OCI-LY1 (cell line): ENCODE data around the gene MYL6B.

Experiments
- H2AFZ ChIP-seq: fragments of 200-600 bp; sonication (generic), shearing (Covaris generic); 2 replicates; pipeline ENCODE4 v1.6.0; 2014; ENCODE audit warnings: antibody characterized with exemption, mild to moderate bottlenecking, low read length
- H3F3A ChIP-seq: fragments of 200-600 bp; sonication (generic), shearing (Covaris generic); 2 replicates; pipeline ENCODE4 v1.6.0; 2014; ENCODE audit warnings: mild to moderate bottlenecking, antibody characterized with exemption, low read length, moderate library complexity; ENCODE audit not compliant: insufficient read depth
- H3K27ac ChIP-seq: fragments of 200-600 bp; sonication (generic); 2 replicates; pipeline ENCODE4 v1.5.1; 2014; ENCODE audit warnings: low read length, mixed run types, mild to moderate bottlenecking, low read depth; ENCODE audit not compliant: poor library complexity, severe bottlenecking
- H3K27me3 ChIP-seq: fragments of 200-600 bp; sonication (generic); 2 replicates; pipeline ENCODE4 v1.6.0; 2014; ENCODE audit warnings: antibody characterized with exemption, mild to moderate bottlenecking, low read length, moderate library complexity; ENCODE audit not compliant: insufficient read depth
- H3K36me3 ChIP-seq: fragments of 200-600 bp; sonication (generic); 2 replicates; pipeline ENCODE4 v1.6.1; 2014; ENCODE audit warnings: mild to moderate bottlenecking, antibody characterized with exemption, low read length, moderate library complexity, mixed read lengths; ENCODE audit not compliant: insufficient read depth
- H3K4me1 ChIP-seq: fragments of 200-600 bp; sonication (generic); 2 replicates; pipeline ENCODE4 v1.5.1; 2014; ENCODE audit warnings: mild to moderate bottlenecking, low read length, moderate library complexity; ENCODE audit not compliant: insufficient read depth, severe bottlenecking
- H3K4me2 ChIP-seq: fragments of 200-600 bp; sonication (generic), shearing (Covaris generic); 2 replicates; pipeline ENCODE4 v1.6.1; 2014; ENCODE audit warnings: low read length
- H3K4me3 ChIP-seq: fragments of 200-600 bp; sonication (generic); 2 replicates; pipeline ENCODE4 v1.5.1; 2014; ENCODE audit warnings: low read length, low read depth, mild to moderate bottlenecking, mixed read lengths; ENCODE audit not compliant: poor library complexity, severe bottlenecking
- H3K79me2 ChIP-seq: fragments of 200-600 bp; shearing (Covaris generic); 2 replicates; pipeline ENCODE4 v1.6.1; 2016; ENCODE audit warnings: mixed run types, low read length, mixed read lengths; ENCODE audit not compliant: insufficient read depth
- H3K9ac ChIP-seq: fragments of 200-600 bp; sonication (generic), shearing (Covaris generic); 2 replicates; pipeline ENCODE4 v1.6.1; 2014; ENCODE audit warnings: mild to moderate bottlenecking, low read length, mixed read lengths
- H3K9me2 ChIP-seq: fragments of 200-600 bp; sonication (generic), shearing (Covaris generic); 2 replicates; pipeline ENCODE4 v1.6.1; 2014; ENCODE audit warnings: low read depth, mild to moderate bottlenecking, low read length, mixed read lengths
- H3K9me3 ChIP-seq: fragments of 200-600 bp; shearing (Covaris generic); 2 replicates; pipeline ENCODE4 v1.6.1; 2014; ENCODE audit warnings: low read length, mixed read lengths
- H4K20me1 ChIP-seq: fragments of 200-600 bp; sonication (generic), shearing (Covaris generic); 2 replicates; pipeline ENCODE4 v1.6.0; 2016; ENCODE audit warnings: mild to moderate bottlenecking, low read length; ENCODE audit not compliant: insufficient read depth
- CTCF ChIP-seq: fragments of 200-600 bp; sonication (generic), shearing (Covaris generic); IDR thresholded peaks from 2 replicates; pipeline ENCODE4 v1.5.1; 2017; ENCODE audit warnings: mild to moderate bottlenecking, antibody characterized with exemption, low read length, moderate library complexity, mixed read lengths
- EZH2 ChIP-seq: fragments of 200-600 bp; sonication (generic), shearing (Covaris generic); IDR thresholded peaks from 2 replicates; pipeline ENCODE4 v1.8.0; 2017; ENCODE audit warnings: borderline replicate concordance, mixed run types, mild to moderate bottlenecking, antibody characterized with exemption, low read length, moderate library complexity, mixed read lengths

MYL6B gene

DNA sequence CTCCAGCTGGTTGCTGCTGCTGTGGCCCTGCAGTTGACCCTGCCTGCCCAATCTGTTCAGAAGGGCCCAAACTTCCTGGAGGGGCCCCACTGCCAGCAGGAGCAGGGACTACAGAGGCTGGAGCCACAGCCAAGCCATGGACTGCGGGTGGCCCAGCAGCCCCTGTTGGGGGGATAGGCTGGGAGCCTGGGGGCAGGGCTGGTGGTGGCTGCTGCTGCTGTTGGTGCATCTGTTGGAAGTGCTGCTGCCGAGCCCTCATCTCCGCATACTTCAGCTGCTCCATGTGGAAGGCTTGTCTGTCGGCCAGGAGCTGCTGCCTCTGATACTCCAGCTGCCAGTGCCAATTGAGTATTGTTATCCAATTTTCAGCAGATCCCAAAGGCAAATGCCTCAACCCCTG lies 13.0 kb downstream of the MYL6B start:
- no peaks in the 10 kb centered on the region for H3F3A ChIP-seq
- no peaks in the 10 kb centered on the region for H4K20me1 ChIP-seq
- no peak overlapping the region for H3K4me3 ChIP-seq
- no peaks in the 10 kb centered on the region for H3K9me2 ChIP-seq
- H3K27me3 ChIP-seq, result no peaks in the 10 kb centered on the region
- no peak overlapping the region for H3K9ac ChIP-seq
- no peak overlapping the region for H3K4me2 ChIP-seq
- H3K27ac ChIP-seq, result no peak overlapping the region
- H3K79me2 ChIP-seq, result no peaks in the 10 kb centered on the region
- H3K4me1 ChIP-seq, result peaks cover 15% of the 10 kb centered on the region
- H3K9me3 ChIP-seq, result no peaks in the 10 kb centered on the region
- H2AFZ ChIP-seq, result no peak overlapping the region
- TF ChIP-seq CTCF (no peak), EZH2 (no peak)
- peaks cover 90% of the 10 kb centered on the region for H3K36me3 ChIP-seq

DNA sequence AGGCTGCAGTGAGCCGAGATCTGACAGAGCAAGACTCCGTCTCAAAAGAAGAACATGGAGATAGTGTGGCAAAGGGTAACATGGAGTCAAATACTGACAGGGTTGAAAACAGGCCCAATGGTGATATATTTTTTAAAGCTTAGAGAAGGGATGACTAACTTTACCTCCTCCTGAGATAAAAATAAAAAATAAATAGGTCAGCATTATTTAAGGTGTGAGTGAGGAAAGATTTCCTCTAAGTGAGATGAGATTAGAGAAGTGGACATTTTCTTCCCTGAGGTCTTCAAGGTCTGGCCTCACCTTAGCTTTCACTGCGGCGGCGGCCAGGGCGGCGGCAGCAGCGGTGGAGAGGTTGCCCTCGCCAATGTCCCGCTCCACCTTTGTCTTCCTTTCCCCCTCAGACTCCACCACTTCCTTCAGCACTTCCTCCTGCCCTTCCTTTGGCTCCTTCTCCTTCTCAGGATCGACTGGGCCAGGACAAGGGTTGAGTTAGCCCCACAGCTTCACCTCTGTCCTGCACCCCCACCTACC lies 16.9 kb downstream of the MYL6B start:
- no peak overlapping the region for H3K4me2 ChIP-seq
- no peak overlapping the region for H2AFZ ChIP-seq
- H3K4me3 ChIP-seq, result no peak overlapping the region
- H3K27ac ChIP-seq, result no peak overlapping the region
- no peaks in the 10 kb centered on the region for H3K9me2 ChIP-seq
- H4K20me1 ChIP-seq, result no peaks in the 10 kb centered on the region
- no peak overlapping the region for H3K9ac ChIP-seq
- peaks cover 88% of the 10 kb centered on the region for H3K36me3 ChIP-seq
- no peaks in the 10 kb centered on the region for H3K27me3 ChIP-seq
- H3F3A ChIP-seq, result no peaks in the 10 kb centered on the region
- H3K79me2 ChIP-seq, result no peaks in the 10 kb centered on the region
- TF ChIP-seq CTCF (no peak), EZH2 (no peak)
- H3K9me3 ChIP-seq, result no peaks in the 10 kb centered on the region
- no peaks in the 10 kb centered on the region for H3K4me1 ChIP-seq

DNA sequence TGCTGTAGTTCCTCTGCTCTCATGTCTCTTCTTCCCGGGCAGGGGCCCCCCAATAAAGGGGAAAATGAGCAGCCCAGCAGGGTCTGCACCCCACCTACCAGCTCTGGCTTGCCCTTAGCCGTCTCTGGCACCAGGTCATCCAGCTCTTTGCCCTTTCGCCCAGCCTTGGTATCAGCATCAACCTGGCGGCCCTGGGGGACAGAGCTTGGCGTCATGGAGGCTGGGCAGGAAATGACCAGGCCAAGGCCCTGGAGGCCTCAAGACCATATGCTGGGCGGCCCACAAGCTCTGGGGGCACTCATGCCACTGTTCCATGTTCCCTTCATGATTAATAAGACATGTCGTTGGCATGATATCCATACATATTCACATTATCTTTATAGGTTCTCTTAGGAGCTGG lies 20.5 kb downstream of the MYL6B start:
- TF ChIP-seq CTCF (no peak), EZH2 (no peak)
- no peak overlapping the region for H3K27ac ChIP-seq
- H2AFZ ChIP-seq, result no peak overlapping the region
- H3K9ac ChIP-seq, result no peak overlapping the region
- no peaks in the 10 kb centered on the region for H3K27me3 ChIP-seq
- no peaks in the 10 kb centered on the region for H3K9me3 ChIP-seq
- H3K4me1 ChIP-seq, result no peaks in the 10 kb centered on the region
- H3K9me2 ChIP-seq, result no peaks in the 10 kb centered on the region
- H3F3A ChIP-seq, result no peaks in the 10 kb centered on the region
- H3K36me3 ChIP-seq, result peaks cover 87% of the 10 kb centered on the region
- H3K79me2 ChIP-seq, result no peaks in the 10 kb centered on the region
- no peak overlapping the region for H3K4me2 ChIP-seq
- H3K4me3 ChIP-seq, result no peak overlapping the region
- H4K20me1 ChIP-seq, result no peaks in the 10 kb centered on the region
